ENCODE results near the gene NSFL1C.
"Not testable (repeated sequence)": the region's sequence is repeated elsewhere in the genome, so short reads cannot be mapped to it uniquely, and the experiment has no call there.

Gene NSFL1C

GRCh38 chr20:1414982-1415381 lies 51.7 kb downstream of the NSFL1C start:
- TF ChIP-seq CTCF (IDR thresholded peaks at IDR 0.05; ENCODE audit: insufficient read depth, low read length, poor library complexity, severe bottlenecking), result no peak
- DNase-seq (ENCODE audit: extremely low read depth, insufficient read length), result no peak
- Histone ChIP-seq H3K4me3 (replicated peaks; ENCODE audit: low read depth, low read length) (no peak overlapping the region), H3K36me3 (ENCODE audit: control insufficient read depth, insufficient read depth, low read length) (no peaks in the 10 kb centered on the region), H3K27me3 (replicated peaks; ENCODE audit: control insufficient read depth, insufficient read depth, low read length) (no peaks in the 10 kb centered on the region)

GRCh38 chr20:1405801-1406200 lies 60.8 kb downstream of the NSFL1C start:
- no peaks in the 10 kb centered on the region for H3K36me3 ChIP-seq (ENCODE audit: control insufficient read depth, insufficient read depth, low read length)
- DNase-seq (ENCODE audit: extremely low read depth, insufficient read length), result no peak
- TF ChIP-seq CTCF (IDR thresholded peaks at IDR 0.05; ENCODE audit: insufficient read depth, low read length, poor library complexity, severe bottlenecking), result no peak

DNA sequence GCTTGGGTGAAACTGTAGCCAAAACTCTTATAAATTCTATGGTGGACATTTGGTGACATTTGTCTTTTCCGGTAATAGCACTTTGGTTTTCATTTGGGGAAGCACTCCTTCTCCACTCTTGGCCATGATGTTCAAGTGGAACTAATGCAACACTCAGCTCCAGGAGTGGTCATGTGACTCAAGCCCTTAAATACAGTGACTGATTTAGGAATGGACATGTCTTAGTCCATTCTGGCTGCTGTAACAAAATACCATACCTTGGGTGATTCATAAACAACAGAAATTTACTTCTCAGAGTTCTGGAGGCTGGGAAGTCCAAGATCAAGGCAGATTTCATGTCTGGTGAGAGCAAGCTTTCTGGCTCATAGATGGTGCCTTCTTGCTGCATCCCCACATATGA lies 63.0 kb downstream of the NSFL1C start:
- no peak overlapping the region for H3K4me3 ChIP-seq (replicated peaks; ENCODE audit: low read depth, low read length)
- DNase-seq (ENCODE audit: extremely low read depth, insufficient read length), result no peak
- no peak for TF ChIP-seq CTCF (IDR thresholded peaks at IDR 0.05; ENCODE audit: insufficient read depth, low read length, poor library complexity, severe bottlenecking)
- no peaks in the 10 kb centered on the region for H3K27me3 ChIP-seq (replicated peaks; ENCODE audit: control insufficient read depth, insufficient read depth, low read length)
- no peaks in the 10 kb centered on the region for H3K36me3 ChIP-seq (ENCODE audit: control insufficient read depth, insufficient read depth, low read length)

More at GRCh38 chr20:1405801-1406200, 60.8 kb downstream of the NSFL1C start:
- Histone ChIP-seq H3K27me3 (replicated peaks; ENCODE audit: control insufficient read depth, insufficient read depth, low read length) (no peaks in the 10 kb centered on the region), H3K4me3 (replicated peaks; ENCODE audit: low read depth, low read length) (no peak overlapping the region)

DNA sequence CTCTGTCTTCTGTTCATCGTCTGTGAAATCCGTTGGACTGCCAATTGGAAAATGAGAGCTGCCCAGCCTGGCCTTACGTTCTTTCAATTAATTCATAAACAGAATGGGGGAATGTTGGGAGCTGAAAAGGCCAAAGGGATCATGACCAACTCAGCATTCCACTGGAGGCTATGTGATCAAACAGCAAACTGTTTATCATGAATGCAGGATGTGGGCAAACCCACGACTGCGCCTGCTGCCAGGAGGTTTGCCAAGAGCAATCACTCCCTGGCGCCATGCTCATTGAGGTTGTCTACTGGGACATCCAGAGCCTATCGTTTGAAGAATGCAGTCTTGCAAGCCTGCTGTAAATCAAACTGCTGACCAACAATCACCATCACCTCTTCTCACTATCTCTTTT lies 64.5 kb downstream of the NSFL1C start:
- Histone ChIP-seq H3K36me3 (ENCODE audit: control insufficient read depth, insufficient read depth, low read length) (no peaks in the 10 kb centered on the region), H3K4me3 (replicated peaks; ENCODE audit: low read depth, low read length) (no peak overlapping the region), H3K27me3 (replicated peaks; ENCODE audit: control insufficient read depth, insufficient read depth, low read length) (no peaks in the 10 kb centered on the region)
- no peak for DNase-seq (ENCODE audit: extremely low read depth, insufficient read length)
- no peak for TF ChIP-seq CTCF (IDR thresholded peaks at IDR 0.05; ENCODE audit: insufficient read depth, low read length, poor library complexity, severe bottlenecking)

DNA sequence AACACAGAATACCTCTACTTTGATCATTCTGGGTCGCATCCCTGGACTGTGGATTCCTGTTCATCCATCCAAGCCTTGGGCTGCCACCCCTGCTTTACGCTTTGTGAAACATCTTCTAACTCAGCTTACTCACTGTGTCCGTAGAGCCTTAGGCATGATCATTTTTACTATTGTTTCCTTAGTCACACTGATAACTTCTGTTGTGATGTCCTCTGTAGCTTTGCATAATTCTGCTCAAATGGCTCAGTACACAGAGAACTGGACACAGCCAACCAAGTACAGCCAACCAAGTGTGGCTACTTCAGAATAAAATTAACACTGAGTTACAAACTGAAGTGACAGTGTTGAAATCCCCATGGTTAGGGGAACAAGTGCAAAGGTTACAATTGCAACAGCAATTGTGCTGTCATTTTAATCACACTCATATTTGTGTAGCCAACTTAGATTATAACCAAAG lies 65.2 kb downstream of the NSFL1C start:
- no peak for DNase-seq (ENCODE audit: extremely low read depth, insufficient read length)
- H3K36me3 ChIP-seq (ENCODE audit: control insufficient read depth, insufficient read depth, low read length), result no peaks in the 10 kb centered on the region
- no peak for TF ChIP-seq CTCF (IDR thresholded peaks at IDR 0.05; ENCODE audit: insufficient read depth, low read length, poor library complexity, severe bottlenecking)
- H3K4me3 ChIP-seq (replicated peaks; ENCODE audit: low read depth, low read length), result no peak overlapping the region
- H3K27me3 ChIP-seq (replicated peaks; ENCODE audit: control insufficient read depth, insufficient read depth, low read length), result no peaks in the 10 kb centered on the region

DNA sequence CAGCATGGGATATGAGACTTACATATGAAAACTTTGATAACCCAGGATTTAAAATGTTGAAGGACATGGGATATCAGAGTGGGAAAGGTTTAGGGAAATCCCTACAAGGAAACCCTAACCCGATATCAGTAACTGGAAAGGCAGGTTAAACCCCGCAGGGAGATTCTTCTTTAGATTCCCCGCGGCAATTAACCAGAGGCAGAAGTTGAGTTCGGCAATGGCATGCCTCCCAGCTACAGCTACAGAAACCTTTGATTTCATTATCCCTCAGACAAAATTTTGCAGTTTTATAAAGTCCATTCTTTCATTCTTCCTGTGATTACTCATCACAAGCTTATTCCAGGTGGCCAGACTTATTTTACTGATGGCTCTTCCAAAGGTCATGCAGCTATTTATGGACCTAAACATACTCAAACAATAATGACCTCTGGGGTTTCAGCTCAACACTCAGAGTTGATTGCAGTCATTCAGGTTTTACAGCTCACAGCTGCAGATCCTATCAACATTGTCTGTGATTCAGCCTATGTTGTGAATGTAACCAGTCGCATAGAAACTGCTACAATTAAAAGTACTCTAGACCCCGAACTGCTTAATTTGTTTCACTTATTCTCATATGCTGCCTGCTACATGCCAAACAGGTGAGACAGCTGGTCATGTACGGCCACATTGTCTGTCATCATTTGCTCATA lies 66.8 kb downstream of the NSFL1C start:
- not testable (repeated sequence) for H3K36me3 ChIP-seq (ENCODE audit: control insufficient read depth, insufficient read depth, low read length); H3K4me3 ChIP-seq (replicated peaks; ENCODE audit: low read depth, low read length); H3K27me3 ChIP-seq (replicated peaks; ENCODE audit: control insufficient read depth, insufficient read depth, low read length); DNase-seq (ENCODE audit: extremely low read depth, insufficient read length)

- H3K36me3 ChIP-seq (ENCODE audit: control insufficient read depth, insufficient read depth, low read length); DNase-seq (ENCODE audit: extremely low read depth, insufficient read length); H3K4me3 ChIP-seq (replicated peaks; ENCODE audit: low read depth, low read length); H3K27me3 ChIP-seq (replicated peaks; ENCODE audit: control insufficient read depth, insufficient read depth, low read length): not testable (repeated sequence)
Observed at GRCh38 chr20:1398185-1398584, 68.5 kb downstream of the NSFL1C start.
